ENCODE results near the gene CCSER1.
"Not testable (repeated sequence)": the region's sequence is repeated elsewhere in the genome, so short reads cannot be mapped to it uniquely, and the experiment has no call there.

The CCSER1 gene

GRCh38 chr4:90840828-90841227 is 713.6 kb downstream of the CCSER1 start:
- no peak for DNase-seq (ENCODE audit: low read depth)

- no peak for DNase-seq (ENCODE audit: low read depth)
Measured at GRCh38 chr4:90841676-90842075, 714.5 kb downstream of the CCSER1 start.

DNA sequence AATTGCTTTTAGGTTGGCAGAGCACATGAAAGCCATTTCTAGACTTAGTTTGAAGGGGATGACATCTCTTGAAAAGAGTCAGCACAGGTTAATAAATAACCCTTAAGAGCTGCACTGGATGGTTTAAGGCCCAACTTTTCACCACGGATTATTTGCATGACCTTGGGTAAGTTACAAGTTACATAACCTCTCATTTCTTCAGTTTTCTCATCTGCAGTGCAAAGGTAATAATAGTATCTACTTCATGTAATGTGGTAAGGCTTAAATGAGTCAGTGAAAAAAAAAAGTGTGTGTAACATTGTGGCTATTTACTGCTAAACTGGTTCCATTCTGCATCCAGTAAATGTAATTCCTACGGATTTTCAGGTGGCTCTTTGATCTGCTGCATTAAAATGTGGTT is 715.8 kb downstream of the CCSER1 start:
- no peak for DNase-seq (ENCODE audit: low read depth)

- no peak for DNase-seq (ENCODE audit: low read depth)
Measured at GRCh38 chr4:90844241-90844640, 717.0 kb downstream of the CCSER1 start.

GRCh38 chr4:90845777-90846176 is 718.6 kb downstream of the CCSER1 start:
- no peak for DNase-seq (ENCODE audit: low read depth)

GRCh38 chr4:90852237-90852636 is 725.0 kb downstream of the CCSER1 start:
- DNase-seq (ENCODE audit: low read depth), result no peak

DNA sequence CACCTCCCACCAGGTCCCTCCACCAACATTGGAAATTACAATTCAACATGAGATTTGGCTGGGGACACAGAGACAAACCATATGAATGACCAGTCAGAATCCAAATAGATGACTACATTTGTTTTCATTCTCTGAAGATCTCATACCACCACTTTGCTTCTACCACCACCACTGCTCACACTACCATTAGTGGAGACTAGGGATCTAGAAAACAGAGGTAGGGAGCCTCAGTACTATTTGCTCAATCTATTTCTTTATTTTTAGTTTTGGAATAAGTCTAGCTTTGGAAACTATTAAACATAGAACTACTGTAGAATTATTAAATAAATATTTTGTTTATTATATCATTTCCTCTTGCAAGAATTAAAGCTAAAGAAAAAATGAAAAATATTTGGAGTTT is 727.9 kb downstream of the CCSER1 start:
- no peak for DNase-seq (ENCODE audit: low read depth)

DNA sequence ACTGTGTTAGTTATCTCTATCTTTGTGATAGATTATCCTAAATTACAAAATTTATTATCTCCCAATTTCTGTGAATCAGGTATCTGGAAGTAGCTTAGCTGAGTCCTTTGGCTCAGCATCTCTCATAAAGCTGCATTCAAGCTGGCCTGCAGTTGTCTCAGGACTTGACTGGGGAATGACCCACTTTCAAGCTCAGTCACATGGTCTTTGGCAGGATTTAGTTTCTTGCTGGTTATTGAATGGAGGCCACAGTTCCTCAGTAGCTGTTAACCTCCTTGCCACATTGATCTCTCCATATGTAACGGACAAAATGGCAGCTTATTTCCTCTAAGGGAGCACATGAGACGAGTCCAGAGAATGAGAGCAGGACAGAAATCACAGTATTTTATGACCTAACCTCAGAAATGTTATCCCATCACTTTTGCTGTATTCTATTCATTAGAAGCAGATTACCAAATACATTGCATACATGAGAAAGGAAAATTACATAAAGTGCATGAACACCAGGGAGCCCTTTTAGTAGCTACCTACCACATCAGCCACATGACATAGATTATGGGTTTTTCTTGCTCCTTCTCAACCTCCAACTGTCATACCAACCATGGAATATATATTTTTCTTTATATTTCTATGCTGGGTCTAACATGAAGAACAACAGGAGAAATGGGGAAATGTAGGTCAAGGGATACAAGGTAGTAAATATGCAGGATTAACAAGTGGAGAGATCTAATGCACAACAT is 730.1 kb downstream of the CCSER1 start:
- no peak for DNase-seq (ENCODE audit: low read depth)

- DNase-seq (ENCODE audit: low read depth), result no peak
Measured at GRCh38 chr4:90875791-90876190, 748.6 kb downstream of the CCSER1 start.

DNA sequence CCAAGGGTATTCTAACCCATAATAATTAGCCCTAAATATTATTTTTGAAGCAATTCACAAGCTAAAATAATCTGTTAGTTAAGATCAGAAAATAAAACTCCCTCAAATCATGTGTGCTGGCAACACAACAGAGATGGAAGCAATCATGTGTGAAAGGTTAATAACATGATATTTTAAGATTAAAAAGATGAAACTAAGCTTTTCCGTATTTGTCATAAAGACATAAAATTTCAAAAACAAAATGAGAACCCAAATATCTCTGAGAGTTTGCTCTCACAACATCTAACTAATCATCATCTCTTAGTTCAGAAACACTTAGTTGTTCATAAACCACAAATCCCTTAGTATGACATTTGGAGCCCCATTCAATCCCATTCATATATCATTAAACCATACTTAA is 749.1 kb downstream of the CCSER1 start:
- DNase-seq (ENCODE audit: low read depth), result no peak

DNA sequence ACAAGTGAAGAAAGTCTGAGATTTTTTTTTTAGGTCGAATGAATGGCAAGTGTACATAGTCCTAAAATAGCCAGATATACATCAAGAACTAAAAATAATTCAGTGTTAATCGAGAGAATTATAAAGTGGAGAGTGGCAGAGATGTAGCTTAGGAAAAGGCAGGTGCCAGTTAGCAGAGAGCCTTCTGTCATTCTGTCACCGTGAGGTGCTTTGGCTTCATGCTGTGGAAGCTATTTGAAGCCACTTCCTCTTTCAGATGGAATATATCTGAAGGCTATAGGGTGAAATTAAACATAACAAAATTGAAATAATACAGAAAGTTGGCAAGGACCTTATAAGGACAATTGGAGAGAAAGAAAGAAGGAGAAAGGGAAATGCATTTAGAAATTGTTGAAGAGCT is 756.3 kb downstream of the CCSER1 start:
- no peak for DNase-seq (ENCODE audit: low read depth)

DNA sequence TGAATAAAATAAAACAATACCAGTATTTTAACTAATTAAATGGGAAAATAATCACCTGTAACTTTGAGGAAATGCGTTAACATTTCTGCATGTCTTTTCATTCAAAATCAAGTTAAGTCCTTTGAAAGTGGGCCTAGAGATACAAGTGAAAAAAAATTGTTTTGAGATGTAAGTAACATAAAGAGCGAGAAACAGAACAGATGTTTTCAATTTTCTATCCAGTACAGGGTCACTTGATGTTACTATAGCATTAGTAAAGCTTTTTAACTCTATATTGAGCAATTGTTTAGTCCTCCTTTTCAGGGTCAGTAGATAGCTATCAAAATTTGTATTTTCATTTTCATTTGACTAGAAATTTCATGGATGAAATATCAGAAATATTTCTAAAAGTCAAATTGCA is 761.4 kb downstream of the CCSER1 start:
- no peak for DNase-seq (ENCODE audit: low read depth)

GRCh38 chr4:90889171-90889570 is 762.0 kb downstream of the CCSER1 start:
- no peak for DNase-seq (ENCODE audit: low read depth)

DNA sequence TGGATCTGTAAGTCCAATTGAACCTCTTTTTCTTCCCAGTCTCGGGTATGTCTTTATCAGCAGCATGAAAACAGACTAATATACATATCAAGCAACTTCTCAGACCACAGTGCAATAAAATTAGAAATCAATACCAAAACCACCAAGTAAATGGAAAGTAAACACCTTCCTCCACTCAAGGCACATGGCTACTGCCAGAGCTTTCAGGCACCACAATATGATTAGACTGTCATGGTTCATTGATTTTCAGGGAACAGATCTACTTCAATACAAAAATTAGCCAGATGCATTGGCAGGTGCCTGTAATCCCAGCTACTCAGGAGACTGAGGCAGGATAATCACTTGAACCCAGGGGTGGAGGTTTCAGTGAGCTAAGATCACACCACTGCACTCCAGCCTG is 776.2 kb downstream of the CCSER1 start:
- not testable (repeated sequence) for DNase-seq (ENCODE audit: low read depth)

DNA sequence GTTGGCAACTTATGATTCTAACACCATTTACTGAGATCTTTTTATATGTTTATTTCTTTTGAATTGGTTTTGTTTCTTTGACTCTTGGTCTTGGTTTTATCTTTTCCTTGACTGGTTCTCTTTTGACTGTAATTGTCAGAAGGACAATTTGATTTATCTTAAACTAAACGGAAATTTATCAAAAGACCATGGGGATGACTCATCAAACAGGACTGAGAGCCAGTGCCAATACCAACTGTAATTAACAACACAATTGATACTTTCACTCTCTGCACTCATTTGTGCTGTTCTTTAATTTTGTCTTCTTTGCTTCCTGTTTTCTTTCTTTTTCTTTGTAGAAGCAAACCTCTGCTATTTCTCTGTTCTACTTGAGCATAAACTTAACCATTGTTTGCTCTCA is 776.8 kb downstream of the CCSER1 start:
- DNase-seq (ENCODE audit: low read depth), result no peak

GRCh38 chr4:90906239-90906638 is 779.0 kb downstream of the CCSER1 start:
- DNase-seq (ENCODE audit: low read depth), result no peak

DNA sequence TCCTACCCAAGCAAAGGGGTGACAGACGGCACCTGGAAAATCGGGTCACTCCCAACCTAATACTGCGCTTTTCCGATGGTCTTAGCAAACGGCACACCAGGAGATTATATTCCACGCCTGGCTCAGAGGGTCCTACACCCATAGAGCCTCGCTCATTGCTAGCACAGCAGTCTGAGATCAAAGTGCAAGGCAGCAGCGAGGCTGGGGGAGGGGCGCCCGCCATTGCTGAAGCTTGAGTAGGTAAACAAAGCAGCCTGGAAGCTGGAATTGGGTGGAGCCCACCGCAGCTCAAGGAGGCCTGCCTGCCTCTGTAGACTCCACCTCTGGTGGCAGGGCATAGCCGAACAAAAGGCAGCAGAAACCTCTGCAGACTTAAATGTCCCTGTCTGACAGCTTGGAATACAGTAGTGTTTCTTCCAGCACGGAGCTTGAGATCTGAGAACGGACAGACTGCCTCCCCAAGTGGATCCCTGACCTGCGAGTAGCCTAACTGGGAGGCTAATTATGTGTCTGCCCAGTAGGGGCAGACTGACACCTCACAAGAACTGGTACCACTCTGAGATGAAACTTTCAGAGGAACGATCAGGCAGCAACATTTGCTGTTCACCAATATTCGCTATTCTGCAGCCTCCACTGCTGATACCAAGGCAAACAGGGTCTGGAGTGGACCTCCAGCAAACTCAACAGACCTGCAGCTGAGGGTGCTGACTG is 784.7 kb downstream of the CCSER1 start:
- DNase-seq (ENCODE audit: low read depth), result not testable (repeated sequence)

GRCh38 chr4:90922174-90922573 is 795.0 kb downstream of the CCSER1 start:
- DNase-seq (ENCODE audit: low read depth), result no peak

- no peak for DNase-seq (ENCODE audit: low read depth)
Measured at GRCh38 chr4:90926957-90927356, 799.8 kb downstream of the CCSER1 start.

GRCh38 chr4:90943311-90943710 is 816.1 kb downstream of the CCSER1 start:
- no peak for DNase-seq (ENCODE audit: low read depth)

DNA sequence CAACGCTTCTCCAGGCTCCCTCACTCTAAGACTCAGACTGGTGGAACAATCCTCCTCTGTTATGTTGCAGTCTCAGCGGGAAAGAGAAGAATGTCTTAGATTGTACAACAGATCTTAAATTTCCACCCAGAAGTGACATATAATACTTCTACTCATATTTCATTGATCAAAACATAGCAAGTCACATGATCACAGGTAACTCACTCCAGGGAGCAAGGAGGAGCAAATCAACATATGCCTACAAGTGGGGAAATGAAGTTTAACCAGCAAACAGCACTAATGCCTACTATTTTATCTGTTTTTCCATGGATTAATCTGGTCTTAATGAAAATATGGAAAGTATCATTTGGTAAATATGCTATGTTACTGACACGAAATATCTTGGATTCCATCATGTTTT is 819.8 kb downstream of the CCSER1 start:
- no peak for DNase-seq (ENCODE audit: low read depth)

GRCh38 chr4:90950385-90950841 is 823.2 kb downstream of the CCSER1 start:
- no peak for DNase-seq (ENCODE audit: low read depth)

- no peak for DNase-seq (ENCODE audit: low read depth)
Measured at GRCh38 chr4:90951037-90951436, 823.8 kb downstream of the CCSER1 start.
